ENCODE data around the gene FAM107B. TPM values are rescaled to one million over a fixed set of nuclear protein-coding genes. Genes with fewer than 3 reads are reported as not detected.

FAM107B gene
- total RNA-seq, 1 experiment from 2014 or later: 24.5 TPM

DNA sequence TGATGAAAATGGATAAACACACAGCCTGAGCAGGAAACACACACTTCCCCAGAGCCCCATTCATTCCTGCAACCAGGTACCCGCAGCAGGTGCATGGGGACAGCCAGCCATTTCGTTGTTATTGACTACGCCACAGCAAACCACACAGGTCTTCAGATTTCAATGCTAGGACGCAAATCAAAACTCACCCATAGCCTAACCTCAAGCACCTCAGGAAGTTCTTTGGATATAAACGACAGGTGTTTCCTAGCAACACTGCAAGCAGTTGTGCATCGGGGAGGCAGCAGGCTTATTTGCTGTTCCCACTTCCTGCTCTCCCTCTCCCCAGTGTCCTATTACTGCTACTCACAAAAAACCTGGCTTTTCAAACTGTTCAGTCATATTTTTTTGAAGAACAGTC, 267.5 kb downstream of the FAM107B start:
- Histone ChIP-seq H3K9ac (ENCODE audit: extremely low read depth, insufficient read length, low read length) (no peak overlapping the region), H3K9me3 (ENCODE audit: control insufficient read depth, low read depth, low read length) (no peaks in the 10 kb centered on the region), H3K79me1 (ENCODE audit: insufficient read depth, low read depth, low read length, poor library complexity, severe bottlenecking) (no peaks in the 10 kb centered on the region), H2AFZ (ENCODE audit: low read length) (no peak overlapping the region), H2BK20ac (ENCODE audit: low read depth, low read length, poor library complexity, severe bottlenecking) (no peak overlapping the region), H2BK120ac (ENCODE audit: low read depth, low read length, poor library complexity, severe bottlenecking) (no peak overlapping the region), H4K8ac (replicated peaks; ENCODE audit: insufficient read length, low read depth, low read length) (no peak overlapping the region), H3K27me3 (ENCODE audit: insufficient read depth, low read length) (no peaks in the 10 kb centered on the region), H3K18ac (ENCODE audit: insufficient read length, low read depth, low read length) (no peak overlapping the region), H3K4me2 (ENCODE audit: insufficient read depth, insufficient read length, low read length) (no peak overlapping the region), H2BK5ac (ENCODE audit: insufficient read length, low read length) (no peak overlapping the region), H2BK12ac (ENCODE audit: insufficient read length, low read depth, low read length) (no peak overlapping the region), H3K27ac (ENCODE audit: insufficient read length, low read depth, low read length) (no peak overlapping the region), H2AK5ac (ENCODE audit: insufficient read length, low read length) (no peak overlapping the region), H3K23me2 (ENCODE audit: insufficient read length, low read depth, low read length, poor library complexity, severe bottlenecking) (no peaks in the 10 kb centered on the region), H3K4ac (ENCODE audit: low read depth, low read length) (no peak overlapping the region), H4K20me1 (ENCODE audit: control insufficient read depth, insufficient read depth, insufficient read length) (no peaks in the 10 kb centered on the region), H3K23ac (ENCODE audit: insufficient read length, low read depth, low read length) (no peak overlapping the region), H3K4me1 (ENCODE audit: insufficient read depth, low read length) (peaks cover 2% of the 10 kb centered on the region; the same call in 1 of the 2 replicates), H2BK15ac (ENCODE audit: low read depth, low read length) (no peak overlapping the region), H3K14ac (ENCODE audit: insufficient read depth, low read length) (no peak overlapping the region), H3K56ac (ENCODE audit: insufficient read length, low read depth, low read length) (no peak overlapping the region), H4K91ac (ENCODE audit: insufficient read length, low read depth, low read length) (no peak overlapping the region), H3K79me2 (ENCODE audit: insufficient read depth, low read length) (no peaks in the 10 kb centered on the region), H3T11ph (ENCODE audit: low read length) (no peak overlapping the region), H4K5ac (ENCODE audit: insufficient read length, low read depth, low read length) (no peak overlapping the region)
- no peak for DNase-seq
- H3K27ac Mint-ChIP-seq: no peak overlapping the region
- peaks cover 9 to 13% of the 10 kb centered on the region in 2 experiments for H3K4me1 Mint-ChIP-seq
- WGBS (ENCODE audit: extremely low coverage, insufficient read length, low lambda C conversion rate): no CpG with 5 or more reads among the region's 6 CpGs
- peaks cover 3 to 4% of the 10 kb centered on the region in 2 experiments; a peak in 4 of 5 replicates for H3K9me3 Mint-ChIP-seq
- H3K4me3 Mint-ChIP-seq: no peak overlapping the region
- peaks cover 0 to 11% (median 9%) of the 10 kb centered on the region in 3 experiments; a peak in 5 of 7 replicates for H3K36me3 Mint-ChIP-seq (ENCODE audit: insufficient read depth in 1 of 3, low read depth in 3 of 3)
- TF ChIP-seq, protein P1, sequence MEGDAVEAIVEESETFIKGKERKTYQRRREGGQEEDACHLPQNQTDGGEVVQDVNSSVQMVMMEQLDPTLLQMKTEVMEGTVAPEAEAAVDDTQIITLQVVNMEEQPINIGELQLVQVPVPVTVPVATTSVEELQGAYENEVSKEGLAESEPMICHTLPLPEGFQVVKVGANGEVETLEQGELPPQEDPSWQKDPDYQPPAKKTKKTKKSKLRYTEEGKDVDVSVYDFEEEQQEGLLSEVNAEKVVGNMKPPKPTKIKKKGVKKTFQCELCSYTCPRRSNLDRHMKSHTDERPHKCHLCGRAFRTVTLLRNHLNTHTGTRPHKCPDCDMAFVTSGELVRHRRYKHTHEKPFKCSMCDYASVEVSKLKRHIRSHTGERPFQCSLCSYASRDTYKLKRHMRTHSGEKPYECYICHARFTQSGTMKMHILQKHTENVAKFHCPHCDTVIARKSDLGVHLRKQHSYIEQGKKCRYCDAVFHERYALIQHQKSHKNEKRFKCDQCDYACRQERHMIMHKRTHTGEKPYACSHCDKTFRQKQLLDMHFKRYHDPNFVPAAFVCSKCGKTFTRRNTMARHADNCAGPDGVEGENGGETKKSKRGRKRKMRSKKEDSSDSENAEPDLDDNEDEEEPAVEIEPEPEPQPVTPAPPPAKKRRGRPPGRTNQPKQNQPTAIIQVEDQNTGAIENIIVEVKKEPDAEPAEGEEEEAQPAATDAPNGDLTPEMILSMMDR (conservative IDR thresholded peaks at IDR 0.05): no peak
- H3K27me3 Mint-ChIP-seq (ENCODE audit: low read depth): no peaks in the 10 kb centered on the region

Data from H9 (cell line).